OCI-LY7 (cell line): Measurements from ENCODE around the gene DCC.

Source experiments
- CTCF ChIP-seq: fragments of 200-600 bp; sonication (generic); conservative IDR thresholded peaks from 2 replicates; pipeline ENCODE4 v1.5.1; 2014; ENCODE audit warnings: mild to moderate bottlenecking, antibody characterized with exemption, low read length, moderate library complexity, mixed read lengths
- EZH2phosphoT487 ChIP-seq: fragments of 200-600 bp; sonication (generic); IDR thresholded peaks from 2 replicates; pipeline ENCODE4 v1.6.1; 2018; ENCODE audit warnings: low read depth, borderline replicate concordance, mild to moderate bottlenecking, mixed run types, antibody characterized with exemption, low read length, moderate library complexity, mixed read lengths

- TF ChIP-seq CTCF (no peak), EZH2phosphoT487 (no peak)
Observed at GRCh38 chr18:52431683-52432082, 91.7 kb downstream of the DCC start.
